NK-92 treated with Interleukin-12 subunit alpha and Interleukin-12 subunit beta, amount 100 ng/mL, for 24 hours (cell line): ENCODE measurements around the gene GRIP2.

Source experiments
- DNase-seq: peaks from one replicate; lab custom pipeline; 2025; lab: John Stamatoyannopoulos, UW

The GRIP2 gene

DNA sequence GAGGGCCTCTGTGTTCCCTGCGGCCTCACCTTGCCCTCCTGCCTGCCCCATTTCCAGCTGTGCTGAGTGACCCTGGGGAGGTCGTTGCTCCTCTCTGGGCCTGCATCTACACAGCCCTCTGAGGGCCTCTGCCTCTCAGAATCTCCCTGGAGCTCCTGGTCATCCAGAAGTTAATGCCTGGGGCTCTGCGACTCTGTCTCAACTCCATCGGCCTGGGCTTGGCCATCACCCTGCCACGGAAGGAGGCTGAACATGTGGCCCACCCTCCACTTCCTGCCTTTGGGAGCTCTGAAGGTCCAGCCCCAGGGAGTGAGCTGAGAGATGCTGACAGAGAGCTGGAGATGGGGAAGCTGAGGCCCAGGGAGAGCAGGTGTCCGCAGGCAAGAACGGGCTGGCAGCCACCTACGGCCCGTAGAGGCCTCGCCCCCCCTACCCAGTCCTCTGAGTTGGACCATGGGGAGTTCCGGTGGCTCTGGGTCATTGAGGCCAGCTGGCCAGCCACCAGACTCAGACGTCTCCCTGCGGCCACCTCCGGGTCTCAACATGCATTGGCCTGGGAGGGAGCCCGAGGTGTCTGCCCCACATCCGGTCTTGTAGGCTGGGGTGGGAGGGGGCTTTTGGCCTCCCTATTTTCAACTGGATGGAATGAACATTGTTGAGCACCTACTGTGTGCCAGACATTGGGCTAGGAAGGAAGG is 34.2 kb downstream of the GRIP2 start:
- no peak for DNase-seq

GRCh38 chr3:14505001-14505802 is 34.9 kb downstream of the GRIP2 start:
- DNase-seq = no peak

GRCh38 chr3:14503706-14504065 is 36.5 kb downstream of the GRIP2 start:
- no peak for DNase-seq

- no peak for DNase-seq
Observed at GRCh38 chr3:14503033-14503705, 37.0 kb downstream of the GRIP2 start.

GRCh38 chr3:14502472-14502871 is 37.7 kb downstream of the GRIP2 start:
- DNase-seq = no peak

DNA sequence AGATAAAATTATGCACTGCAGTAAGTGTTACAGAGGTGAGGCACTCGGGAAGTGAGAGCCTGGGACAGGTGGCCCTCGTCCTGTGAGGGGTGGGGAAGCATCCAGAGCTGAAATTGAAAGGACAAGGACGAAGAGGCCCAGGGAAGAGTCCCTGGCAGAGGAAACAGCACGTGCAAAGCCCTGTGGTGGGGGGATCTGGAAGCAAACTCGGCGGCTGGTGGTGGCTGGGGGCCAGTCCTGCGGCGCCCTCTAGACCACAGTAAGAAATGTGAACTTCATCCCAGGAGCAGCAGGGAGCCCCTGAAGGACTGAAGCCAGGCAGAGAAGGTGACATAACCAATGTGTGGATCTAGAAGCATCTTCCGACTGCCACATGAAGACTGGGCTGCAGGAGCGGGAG is 42.8 kb downstream of the GRIP2 start:
- no peak for DNase-seq

DNA sequence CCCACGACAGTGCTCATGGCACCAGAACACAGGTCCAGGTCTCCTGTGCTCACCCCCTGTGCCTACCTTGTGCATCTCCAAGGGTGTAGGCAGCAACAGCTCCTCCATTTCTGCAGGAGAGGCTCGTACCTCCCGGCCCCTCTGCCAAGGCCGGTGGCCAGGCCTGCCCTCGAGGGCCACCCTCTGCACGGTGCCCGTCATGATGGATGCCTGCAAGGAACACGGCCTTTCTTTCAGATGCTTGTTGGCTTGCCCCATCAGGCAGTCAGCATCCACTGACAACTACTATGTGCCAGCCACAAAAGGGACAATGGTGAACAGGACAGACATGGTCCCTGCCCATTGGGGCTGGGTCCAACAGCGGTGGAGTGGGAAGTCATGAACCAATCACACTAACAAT is 43.8 kb downstream of the GRIP2 start:
- no peak for DNase-seq

DNA sequence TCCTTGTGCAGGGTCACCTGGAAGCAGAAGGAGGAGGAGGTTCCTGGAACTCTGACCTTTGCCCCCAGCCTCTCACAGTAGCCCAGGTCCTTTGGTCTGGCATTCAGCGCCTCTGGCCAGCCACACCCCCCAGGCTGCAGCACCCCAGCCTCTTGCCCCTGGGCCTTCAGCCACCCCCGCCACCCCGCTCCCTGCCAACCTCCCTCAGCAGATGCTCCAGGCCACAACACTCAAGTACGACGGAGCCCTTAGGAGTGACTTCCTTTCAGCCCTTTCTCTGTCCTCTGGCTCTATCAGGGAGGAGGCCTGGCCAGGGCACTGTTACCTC is 45.2 kb downstream of the GRIP2 start:
- DNase-seq = no peak

GRCh38 chr3:14494279-14494972 is 45.7 kb downstream of the GRIP2 start:
- DNase-seq = no peak

DNA sequence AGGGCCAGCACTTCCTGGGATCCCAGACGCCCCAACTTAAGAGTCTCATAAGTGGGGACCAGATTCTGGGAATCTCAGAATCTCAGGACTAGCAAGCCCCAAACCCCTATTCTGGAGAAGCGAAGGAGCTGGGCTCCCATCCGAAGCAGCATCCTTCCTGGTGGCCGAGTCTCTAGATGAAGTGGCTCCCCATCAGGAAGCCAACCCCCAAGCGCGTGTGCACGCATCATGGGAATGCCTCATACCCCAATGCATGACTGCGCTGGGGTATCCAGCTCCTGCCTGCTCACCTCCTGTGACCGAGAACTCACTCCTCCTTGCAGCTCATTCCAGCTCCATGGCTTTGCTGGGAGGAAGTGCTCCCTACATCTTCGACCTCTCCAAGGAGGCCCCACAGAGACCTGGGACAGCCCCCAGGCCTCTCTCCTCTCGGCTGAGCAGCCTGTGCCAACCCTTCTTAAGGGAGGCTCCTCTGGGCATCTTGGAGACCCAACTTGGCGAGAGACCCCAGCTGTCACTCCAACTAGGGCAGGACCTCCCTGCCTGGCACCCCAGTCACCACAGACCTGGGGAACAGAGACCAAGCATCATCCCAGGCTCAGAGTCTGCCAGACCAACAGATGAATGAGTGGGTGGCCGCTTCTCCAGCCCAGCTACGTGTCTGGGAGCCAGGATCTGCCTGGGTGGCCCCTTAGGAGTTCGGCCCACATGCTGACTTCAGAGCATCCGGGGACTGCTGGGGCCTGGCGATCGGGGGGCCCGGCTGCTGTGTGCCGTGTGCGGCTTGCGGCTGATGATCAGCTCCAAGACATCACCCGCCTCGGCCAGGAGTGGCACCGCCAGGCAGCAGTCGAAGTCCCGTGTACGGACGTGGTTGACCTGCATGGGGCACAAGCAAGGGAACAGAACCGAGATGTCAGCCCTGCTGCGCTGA is 46.9 kb downstream of the GRIP2 start:
- DNase-seq = no peak

DNA sequence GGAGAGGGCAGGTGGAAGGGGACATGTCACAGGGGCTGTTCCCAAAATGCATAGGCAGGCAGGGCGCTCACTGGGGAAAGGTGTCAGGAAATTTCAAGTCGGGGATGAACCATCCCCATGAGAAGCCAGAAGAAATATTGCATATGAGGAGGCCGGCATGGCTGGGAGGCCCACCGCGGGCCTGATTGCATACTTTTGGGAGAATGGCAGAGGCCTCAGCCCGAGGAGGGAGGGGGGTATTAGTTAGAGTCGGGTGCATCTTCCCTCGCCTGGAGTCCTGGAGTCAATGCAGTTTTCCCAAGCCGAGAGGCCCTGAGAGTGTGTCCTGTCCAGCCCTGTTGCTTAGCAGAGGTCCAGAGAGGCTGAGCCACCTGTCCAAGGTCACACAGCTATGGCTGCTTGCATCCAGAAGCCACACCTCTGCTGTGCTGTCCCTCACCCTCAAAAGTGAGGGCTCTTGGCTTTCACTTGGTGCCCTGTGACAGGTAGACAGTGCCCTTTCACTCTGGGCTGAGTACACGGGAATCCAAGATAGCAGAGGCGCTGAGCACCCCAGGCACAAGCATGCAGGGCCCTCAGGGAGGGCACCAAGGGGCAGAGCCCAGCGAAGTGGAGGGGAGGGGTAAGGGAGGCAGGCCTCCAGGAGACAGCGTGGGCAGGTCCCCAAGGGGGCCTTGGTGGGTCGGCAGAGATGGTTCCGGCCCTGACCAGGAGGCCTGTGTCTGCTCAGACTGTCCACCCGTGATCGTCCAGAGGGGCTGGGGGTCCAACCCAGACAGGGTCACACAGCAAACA is 48.5 kb downstream of the GRIP2 start:
- DNase-seq = no peak

DNA sequence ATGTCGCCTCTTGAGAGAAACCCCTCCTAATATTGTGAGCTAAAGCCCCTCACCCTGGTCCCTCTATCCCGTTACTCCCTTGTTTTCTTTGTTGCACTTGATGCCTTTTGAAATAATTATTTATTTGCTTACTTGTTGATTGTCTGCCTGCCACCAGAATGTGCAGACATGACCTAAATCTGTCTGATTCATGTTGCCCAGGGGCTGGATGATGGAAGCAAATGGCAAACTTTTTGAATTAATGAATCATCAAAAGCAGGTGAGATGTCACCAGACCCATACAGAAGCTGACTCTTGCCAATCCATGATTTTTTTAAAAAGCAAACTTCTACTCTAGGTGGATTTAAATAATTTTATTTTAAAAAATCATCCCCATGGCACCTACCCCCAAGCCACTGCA is 49.3 kb downstream of the GRIP2 start:
- DNase-seq = no peak

DNA sequence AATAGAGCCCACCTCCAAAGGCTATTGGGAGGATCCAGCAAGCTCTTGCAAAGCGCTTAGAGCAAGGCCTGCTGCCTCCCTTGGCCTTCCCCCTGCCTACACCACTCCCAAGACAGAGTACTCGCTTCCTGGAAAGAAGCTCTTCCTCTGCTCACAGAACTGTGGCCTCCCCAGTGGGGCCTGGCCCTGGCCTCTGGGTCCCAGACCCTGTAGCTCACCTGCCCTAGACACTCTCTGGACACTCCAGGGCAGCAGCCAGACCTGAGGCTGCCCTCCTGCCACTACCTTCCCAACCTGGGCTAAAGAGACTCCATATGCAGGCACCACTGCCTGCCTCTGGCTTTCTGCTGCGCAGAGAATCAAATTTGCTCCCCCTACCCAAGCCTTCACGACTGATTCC is 49.9 kb downstream of the GRIP2 start:
- no peak for DNase-seq

DNA sequence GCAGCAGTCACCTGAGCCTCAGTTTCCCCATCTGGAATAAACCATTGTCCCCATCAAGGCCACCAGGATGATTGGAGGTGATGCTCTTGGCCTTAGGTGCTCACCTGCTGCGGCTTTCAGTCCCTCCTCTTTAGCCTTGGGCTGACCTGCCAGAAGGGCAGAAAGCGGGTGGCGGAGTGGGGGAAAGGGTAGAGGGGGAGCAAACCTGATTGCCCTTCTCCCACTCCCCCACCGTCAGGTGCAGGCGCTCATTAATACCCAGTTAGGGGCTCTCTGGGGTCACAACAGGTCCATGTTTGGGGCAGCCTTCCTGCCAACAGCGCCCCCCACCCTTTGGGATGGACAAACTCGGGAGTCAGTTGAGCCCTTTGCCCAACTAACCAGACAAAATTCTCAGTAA is 50.5 kb downstream of the GRIP2 start:
- no peak for DNase-seq

DNA sequence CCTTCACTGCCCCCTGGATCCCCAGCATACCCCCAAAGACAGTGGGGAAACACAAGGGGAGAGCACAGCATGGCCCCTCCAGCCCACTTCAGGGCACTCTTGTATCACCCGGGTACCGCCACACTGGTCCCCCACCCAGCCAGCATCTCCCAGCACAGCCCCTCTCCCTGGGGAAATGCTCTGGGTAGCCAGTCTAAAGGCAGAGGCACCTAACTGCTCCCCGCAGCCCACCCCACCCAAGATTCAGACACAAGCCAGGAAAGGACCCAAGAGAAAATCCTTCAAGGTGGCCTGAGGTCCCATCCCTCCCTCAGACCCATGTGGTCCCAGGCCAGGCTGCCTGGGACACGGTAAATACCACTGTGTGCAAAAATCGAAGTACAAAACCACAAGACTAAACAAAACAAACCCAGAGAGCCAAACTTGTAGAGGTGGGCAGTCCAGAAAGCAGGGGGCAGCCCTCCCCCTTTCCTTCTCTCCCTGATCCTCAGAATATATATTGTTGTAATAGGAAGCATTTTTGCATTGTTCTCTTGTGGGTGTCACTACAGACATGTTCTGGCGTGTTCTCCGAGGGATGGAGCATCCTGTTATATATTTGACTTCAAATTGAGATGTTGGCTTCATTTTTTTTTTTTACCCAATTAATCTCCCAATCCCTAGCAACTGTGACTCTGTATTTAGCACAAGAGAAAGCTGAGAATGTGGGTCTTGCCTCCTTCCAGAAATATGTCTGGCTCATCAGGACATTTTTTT is 51.7 kb downstream of the GRIP2 start:
- no peak for DNase-seq

DNA sequence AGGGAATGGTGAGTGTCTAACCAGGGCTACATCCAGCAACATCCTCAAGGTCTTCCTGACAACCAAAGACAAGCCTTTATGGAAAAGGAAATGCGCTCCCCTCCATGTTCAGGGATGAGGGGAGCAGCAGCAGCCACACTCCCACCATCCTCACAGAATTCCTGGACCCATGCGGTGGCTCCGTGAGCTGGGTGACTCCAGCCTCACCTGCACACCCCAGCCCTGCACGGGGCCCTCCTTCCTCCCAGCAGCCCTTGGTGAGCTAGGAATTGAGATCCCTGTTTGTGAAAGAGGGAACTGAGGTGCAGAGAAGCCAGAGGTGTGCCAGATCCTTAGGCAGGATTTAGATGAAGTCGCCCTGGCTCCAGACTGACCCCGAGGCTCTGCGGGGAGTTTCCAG is 52.3 kb downstream of the GRIP2 start:
- DNase-seq = no peak

GRCh38 chr3:14487086-14487485 is 53.1 kb downstream of the GRIP2 start:
- DNase-seq = no peak

DNA sequence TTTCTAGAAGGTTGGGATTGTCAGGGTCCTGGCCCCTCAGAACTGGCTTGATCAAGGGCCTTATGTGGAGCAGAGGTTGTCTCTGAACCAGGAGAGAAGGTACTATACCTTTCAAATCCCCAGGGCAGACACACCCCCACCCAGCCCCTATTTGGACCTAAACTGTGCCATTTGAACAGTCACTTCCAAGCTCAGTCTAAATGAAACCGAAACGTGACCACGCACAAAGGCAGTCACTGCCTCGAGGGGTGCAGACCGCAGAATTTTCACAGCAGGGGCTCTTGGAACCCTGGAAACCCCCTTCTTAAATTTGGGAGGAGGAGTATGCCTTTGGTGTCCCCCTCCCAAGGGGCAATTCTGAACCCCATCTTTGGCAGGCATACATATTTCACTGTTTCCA is 53.7 kb downstream of the GRIP2 start:
- no peak for DNase-seq

GRCh38 chr3:14485981-14486380 is 54.2 kb downstream of the GRIP2 start:
- DNase-seq = no peak

DNA sequence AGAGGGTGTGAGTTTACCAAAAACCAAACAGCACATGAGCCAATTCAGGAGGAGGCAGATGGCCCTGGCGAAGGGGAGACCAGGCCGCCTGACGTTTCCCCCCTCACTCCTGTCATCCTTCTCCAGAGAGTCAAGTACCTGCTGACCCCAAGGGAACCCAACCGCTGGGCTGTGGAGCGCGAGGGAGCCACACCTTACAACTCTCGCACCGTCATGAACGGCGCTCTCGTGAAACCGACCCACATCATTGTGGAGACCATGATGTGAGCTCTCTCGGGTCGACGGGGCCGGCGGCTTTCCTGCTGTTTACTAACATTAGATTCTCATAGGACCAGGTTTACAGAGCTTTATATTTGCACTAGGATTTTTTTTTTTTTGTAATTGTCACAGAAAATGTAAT is 55.4 kb downstream of the GRIP2 start:
- no peak for DNase-seq
